ENCODE results near the gene VKORC1. TPM values are rescaled to one million over a fixed set of nuclear protein-coding genes. Genes with fewer than 3 reads are reported as not detected.

The VKORC1 gene
- total RNA-seq, 1 donor from 2014 or later = 53.0 TPM

DNA sequence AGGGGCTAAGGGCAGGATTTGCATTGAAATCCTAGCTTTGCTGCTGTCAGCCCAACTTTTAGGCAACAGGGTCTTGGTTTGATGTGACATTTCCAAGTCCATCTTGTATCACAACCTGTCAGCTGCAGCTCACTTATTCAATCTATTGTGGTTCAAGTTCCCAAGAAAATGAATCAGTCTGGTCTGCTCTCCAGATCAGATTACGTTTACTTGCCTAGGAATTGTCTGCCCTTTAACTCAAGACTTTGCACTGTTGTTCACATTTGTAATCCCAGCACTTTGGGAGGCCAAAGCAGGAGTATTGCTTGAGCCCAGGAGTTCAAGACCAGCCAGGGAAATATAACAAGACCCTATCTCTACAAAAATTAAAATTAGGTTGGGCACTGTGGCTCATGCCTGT, 51.2 kb downstream of the VKORC1 start:
- Mint-ChIP-seq H3K27me3 (ENCODE audit: insufficient read depth) (no peaks in the 10 kb centered on the region), H3K4me1 (ENCODE audit: low read depth) (no peaks in the 10 kb centered on the region), H3K4me3 (no peak overlapping the region), H3K9me3 (no peaks in the 10 kb centered on the region), H3K36me3 (ENCODE audit: low read depth) (peaks cover 17% of the 10 kb centered on the region), H3K27ac (no peak overlapping the region)
- intact Hi-C loops (cut with micrococcal nuclease) = no loop called here
- no peak for DNase-seq (ENCODE audit: low spot score)

DNA sequence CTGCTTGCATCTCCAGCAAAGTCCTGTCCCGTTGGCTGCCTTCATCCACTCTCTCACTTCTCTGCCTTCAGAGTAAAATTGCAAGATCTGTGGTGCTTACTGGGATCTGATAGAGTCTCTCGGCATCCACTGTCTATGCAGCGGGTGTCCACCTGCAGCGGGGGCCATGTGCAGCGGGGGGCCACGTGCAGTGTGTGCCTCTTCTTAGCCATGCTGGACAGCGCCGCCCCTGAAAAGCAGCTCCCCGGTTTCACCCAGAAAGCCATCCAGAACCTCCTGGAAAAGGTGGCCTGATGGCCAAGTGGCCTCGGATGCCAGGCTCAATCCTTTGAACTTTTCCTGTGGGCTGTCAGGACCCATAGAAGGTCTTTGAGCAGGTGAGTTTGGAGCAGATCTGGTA, 51.7 kb downstream of the VKORC1 start:
- intact Hi-C loops (cut with micrococcal nuclease) = no loop called here
- Mint-ChIP-seq H3K4me1 (ENCODE audit: low read depth) (no peaks in the 10 kb centered on the region), H3K9me3 (no peaks in the 10 kb centered on the region), H3K27me3 (ENCODE audit: insufficient read depth) (no peaks in the 10 kb centered on the region), H3K27ac (no peak overlapping the region), H3K36me3 (ENCODE audit: low read depth) (peaks cover 17% of the 10 kb centered on the region), H3K4me3 (no peak overlapping the region)
- no peak for DNase-seq (ENCODE audit: low spot score)

Other genes starting within 250 kb of the VKORC1 start
- 23.1 and 25.3 TPM in 2 replicates for gene BCL7C, start 200.7 kb downstream of the VKORC1 start, total RNA-seq
- gene CTF1, start 198.2 kb downstream of the VKORC1 start, total RNA-seq = 0.23 and 0.29 TPM in 2 replicates
- gene FBXL19, start 171.2 kb downstream of the VKORC1 start, total RNA-seq = 32.7 and 33.2 TPM in 2 replicates
- 11.1 and 11.5 TPM in 2 replicates for gene ORAI3, start 145.7 kb downstream of the VKORC1 start, total RNA-seq
- 34.0 and 38.8 TPM in 2 replicates for gene SETD1A, start 137.0 kb downstream of the VKORC1 start, total RNA-seq
- gene HSD3B7, start 109.6 kb downstream of the VKORC1 start, total RNA-seq = 2.1 and 3.3 TPM in 2 replicates
- gene STX1B, start 84.2 kb downstream of the VKORC1 start, total RNA-seq = 0.34 and 0.49 TPM in 2 replicates
- 56.4 and 58.7 TPM in 2 replicates for gene STX4, start 61.2 kb downstream of the VKORC1 start, total RNA-seq
- 14.9 and 15.1 TPM in 2 replicates for gene ZNF668, start 20.6 kb downstream of the VKORC1 start, total RNA-seq
- 25.3 and 26.1 TPM in 2 replicates for gene ZNF646, start 20.4 kb downstream of the VKORC1 start, total RNA-seq
- gene PRSS53, start 5.9 kb downstream of the VKORC1 start, total RNA-seq = 3.1 and 4.7 TPM in 2 replicates
- 43.6 and 44.8 TPM in 2 replicates for gene BCKDK, start 13.6 kb upstream of the VKORC1 start, total RNA-seq
- gene KAT8, start 22.9 kb upstream of the VKORC1 start, total RNA-seq = 55.4 and 58.2 TPM in 2 replicates
- gene PRSS8, start 40.9 kb upstream of the VKORC1 start, total RNA-seq = not detected in 2 replicates
- gene PRSS36, start 55.3 kb upstream of the VKORC1 start, total RNA-seq = 0.27 and 0.34 TPM in 2 replicates
- 950 and 955 TPM in 2 replicates for gene FUS, start 85.3 kb upstream of the VKORC1 start, total RNA-seq
- 20.9 and 21.2 TPM in 2 replicates for gene PYCARD, start 108.0 kb upstream of the VKORC1 start, total RNA-seq
- 0.10 and 0.15 TPM in 2 replicates for gene TRIM72, start 119.3 kb upstream of the VKORC1 start, total RNA-seq
- gene PYDC1, start 122.3 kb upstream of the VKORC1 start, total RNA-seq = not detected in 2 replicates
- gene ITGAM, start 165.2 kb upstream of the VKORC1 start, total RNA-seq = 14.2 and 16.8 TPM in 2 replicates

All from activated T-helper 1 cell treated with anti-CD3 and anti-CD28 coated beads, Interleukin-12 subunit alpha, Interleukin-12 subunit beta, Interleukin-2, Interleukin-4 antibody, amounts not matched to agents 30 ng/mL and 10 ng/mL and 1 ng/mL, durations not matched to agents 14 hours and 24 hours and 36 hours (primary cell).